Measurements from ENCODE around the gene ZSCAN26. TPM values are rescaled to one million over a fixed set of nuclear protein-coding genes. Genes with fewer than 3 reads are reported as not detected.

Gene ZSCAN26
- 13.4 TPM for polyA plus RNA-seq (2013, experiment 1 of 2; ENCODE audit: insufficient read length)
- polyA plus RNA-seq (2013, experiment 2 of 2; ENCODE audit: insufficient read length), result 13.5 TPM

GRCh38 chr6:28266962-28267694, at the start of gene ZSCAN26:
TSS of gene ZSCAN26 (plus strand) at chr6:28267143. CDS start at chr6:28271920, 4,777 bp downstream.
- DNase-seq, result peak; percentile 90

- no peak for DNase-seq
Measured at GRCh38 chr6:28217890-28218289, 49.1 kb upstream of the ZSCAN26 start.

GRCh38 chr6:28218312-28219248, 48.4 kb upstream of the ZSCAN26 start:
- peak; percentile 83 for DNase-seq

GRCh38 chr6:28220257-28221133, 46.4 kb upstream of the ZSCAN26 start:
- DNase-seq, result no peak

- no peak for DNase-seq
Measured at GRCh38 chr6:28224131-28225055, 42.5 kb upstream of the ZSCAN26 start.

- DNase-seq, result peak; percentile 85
Measured at GRCh38 chr6:28225056-28225834, 41.7 kb upstream of the ZSCAN26 start, which contains the start of gene ZSCAN9. TSS of gene ZSCAN9 (plus strand) at chr6:28225275. CDS start at chr6:28227085, 1,810 bp downstream.

- no peak for DNase-seq
Measured at GRCh38 chr6:28226460-28226859, 40.5 kb upstream of the ZSCAN26 start.

GRCh38 chr6:28232785-28233184, 34.2 kb upstream of the ZSCAN26 start:
- no peak for DNase-seq

GRCh38 chr6:28235912-28236452, 31.0 kb upstream of the ZSCAN26 start:
- DNase-seq, result no peak

GRCh38 chr6:28239636-28240035, 27.3 kb upstream of the ZSCAN26 start:
- DNase-seq, result no peak

GRCh38 chr6:28240471-28240870, 26.5 kb upstream of the ZSCAN26 start:
- no peak for DNase-seq

- no peak for DNase-seq
Measured at GRCh38 chr6:28243946-28244345, 23.0 kb upstream of the ZSCAN26 start.

- no peak for DNase-seq
Measured at GRCh38 chr6:28245206-28245941, 21.6 kb upstream of the ZSCAN26 start.

- no peak for DNase-seq
Measured at GRCh38 chr6:28248916-28249315, 18.0 kb upstream of the ZSCAN26 start.

GRCh38 chr6:28250747-28251146, 16.2 kb upstream of the ZSCAN26 start:
- no peak for DNase-seq

GRCh38 chr6:28251661-28252008, 15.3 kb upstream of the ZSCAN26 start:
- no peak for DNase-seq

- DNase-seq, result peak; percentile 92
Measured at GRCh38 chr6:28252009-28252975, 14.7 kb upstream of the ZSCAN26 start, which contains the start of gene ZKSCAN4. TSS of gene ZKSCAN4 (minus strand) at chr6:28252269. CDS start at chr6:28251980, 289 bp downstream.

- no peak for DNase-seq
Measured at GRCh38 chr6:28254121-28254519, 12.8 kb upstream of the ZSCAN26 start.

Data from fibroblast of skin of scalp (primary cell).